ENCODE data around the gene MYBBP1A.

DNA sequence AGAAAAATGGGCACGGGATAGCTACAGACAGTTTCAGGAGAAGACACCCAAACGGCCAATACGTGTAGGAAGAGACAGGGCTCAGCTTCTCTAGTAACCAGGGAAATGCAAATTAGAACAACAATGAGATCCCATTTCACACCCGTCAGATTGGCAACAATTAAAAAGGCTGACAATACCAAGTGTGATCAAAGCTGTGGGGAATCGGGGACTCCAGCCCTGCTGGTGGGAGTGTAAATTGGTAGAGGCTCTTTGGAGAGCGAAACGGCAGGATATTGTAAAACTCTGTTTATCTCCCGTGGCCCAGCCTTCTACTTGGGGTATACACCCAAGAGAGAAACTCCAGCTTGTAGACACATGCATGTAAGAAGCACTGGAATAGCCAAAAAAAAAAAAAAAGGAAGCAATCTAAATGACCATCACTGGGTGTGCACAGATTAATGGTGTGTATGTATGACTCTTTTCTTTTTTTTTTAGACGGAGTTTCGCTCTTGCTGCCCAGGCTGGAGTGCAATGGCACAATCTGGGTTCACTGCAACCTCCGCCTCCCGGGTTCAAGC is 27.5 kb downstream of the MYBBP1A start:
- TF ChIP-seq CTCF (IDR thresholded peaks at IDR 0.05; ENCODE audit: low read depth, low read length) (no peak), EZH2phosphoT487 (IDR thresholded peaks at IDR 0.05; ENCODE audit: low read depth) (no peak)
